ENCODE results near the gene ZNF425.

- TF ChIP-seq CTCF (IDR thresholded peaks at IDR 0.05) (no peak), POLR2AphosphoS5 (IDR thresholded peaks at IDR 0.05; ENCODE audit: low read depth, low read length) (no peak)
Observed at GRCh38 chr7:149085866-149086265, 40.3 kb downstream of the ZNF425 start.

Data from Panc1 (cell line).